Measurements from ENCODE around the gene ULK3. TPM values are rescaled to one million over a fixed set of nuclear protein-coding genes. Genes with fewer than 3 reads are reported as not detected.

ULK3 gene
- total RNA-seq, 2 donors from 2014 or later: 44.6 to 49.0 TPM

DNA sequence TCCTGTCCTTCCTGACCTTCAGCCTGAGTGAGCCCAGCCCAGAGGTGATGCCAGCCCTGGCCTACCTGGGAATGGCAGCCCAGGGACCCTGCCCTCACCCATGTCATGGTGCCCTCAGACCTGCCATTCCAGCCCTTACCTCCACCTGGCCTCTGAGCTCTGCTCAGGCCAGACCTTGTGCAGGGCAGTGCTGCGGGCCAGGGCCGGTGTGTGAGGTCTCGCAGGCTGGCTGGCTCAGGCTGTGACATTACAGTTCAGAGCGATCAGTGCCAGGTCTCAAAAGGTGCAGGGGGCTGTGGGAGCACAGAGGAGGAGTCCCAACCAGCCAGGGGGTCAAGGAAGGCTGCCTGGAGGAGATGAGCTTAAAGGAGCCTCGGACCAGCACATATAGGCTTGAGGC is 22.9 kb downstream of the ULK3 start:
- no peak for ATAC-seq

DNA sequence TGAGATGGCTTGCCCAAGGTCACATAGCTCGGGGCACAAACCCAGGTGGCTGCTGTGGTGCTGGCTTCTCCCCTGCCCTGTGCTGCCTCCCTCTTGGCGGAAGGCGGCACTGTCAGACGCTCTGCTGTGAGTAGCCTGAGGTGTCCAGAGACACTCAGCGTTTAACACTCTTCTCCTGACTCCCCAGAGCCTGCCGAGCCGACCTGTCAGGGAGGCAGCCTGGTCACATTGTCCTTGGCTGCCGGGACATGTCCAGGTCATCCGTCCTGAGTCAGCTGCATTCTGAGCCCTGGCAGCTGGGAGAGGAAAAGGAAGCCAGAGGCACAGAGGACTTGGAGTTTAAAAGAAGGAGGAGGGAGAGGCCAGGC is 25.6 kb downstream of the ULK3 start:
- H3K36me3 Mint-ChIP-seq (ENCODE audit: low read depth): no peaks in the 10 kb centered on the region
- H3K9me3 ChIP-seq (ENCODE audit: control insufficient read depth, low read length, poor library complexity, severe bottlenecking): no peaks in the 10 kb centered on the region
- peaks cover 8% of the 10 kb centered on the region for H3K4me1 Mint-ChIP-seq
- DNase-seq (no peak), ATAC-seq (no peak)
- no peak overlapping the region for H3K4me3 Mint-ChIP-seq
- H3K27ac Mint-ChIP-seq: peak overlapping the region; percentile 45
- no peaks in the 10 kb centered on the region for H3K27me3 Mint-ChIP-seq

More for the DNA sequence above, 22.9 kb downstream of the ULK3 start:
- H3K9me3 ChIP-seq (ENCODE audit: control insufficient read depth, low read length, poor library complexity, severe bottlenecking): no peaks in the 10 kb centered on the region
- Mint-ChIP-seq H3K27me3 (peaks cover 8% of the 10 kb centered on the region), H3K4me1 (peaks cover 8% of the 10 kb centered on the region), H3K27ac (no peak overlapping the region), H3K36me3 (ENCODE audit: low read depth) (peaks cover 4% of the 10 kb centered on the region), H3K4me3 (no peak overlapping the region)
- no peak for DNase-seq

DNA sequence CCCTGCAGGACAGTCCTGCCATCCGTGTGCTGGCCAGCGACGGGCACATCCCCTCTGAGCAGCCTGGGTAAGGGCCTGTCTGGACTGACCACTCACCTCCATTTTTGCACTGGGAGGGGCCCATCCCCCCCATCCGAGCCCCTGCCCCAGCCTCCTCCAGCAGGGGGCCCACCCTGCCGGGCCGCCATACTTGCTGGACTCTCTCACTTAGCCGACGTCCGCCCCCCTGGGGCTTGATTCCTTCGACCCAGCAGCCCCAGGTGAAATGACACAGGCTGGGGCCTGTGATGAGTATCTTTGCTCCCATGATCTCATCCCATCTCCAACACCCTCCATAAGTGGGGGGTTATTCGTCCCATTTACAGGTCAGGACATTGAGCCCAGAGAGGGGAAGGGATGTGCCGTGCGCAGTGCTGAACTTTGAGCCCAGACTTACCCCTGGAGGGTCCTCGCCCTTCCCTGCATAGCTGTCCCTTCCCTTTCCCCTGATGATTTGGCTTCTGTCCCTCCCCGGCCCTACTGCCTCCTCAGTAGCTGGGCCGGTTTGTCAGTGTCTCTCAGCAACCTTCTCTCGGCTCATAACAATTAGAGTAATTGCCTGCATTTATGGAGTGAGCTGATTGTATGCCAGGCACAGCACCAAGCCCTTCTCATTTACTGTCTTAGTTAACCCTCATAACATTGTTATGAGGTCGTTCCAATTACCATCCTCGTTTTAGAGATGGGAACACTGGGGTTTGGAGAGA is 26.2 kb downstream of the ULK3 start:
- DNase-seq (no peak), ATAC-seq (no peak)
- Mint-ChIP-seq H3K4me3 (no peak overlapping the region), H3K27ac (no peak overlapping the region), H3K36me3 (ENCODE audit: low read depth) (no peaks in the 10 kb centered on the region), H3K27me3 (no peaks in the 10 kb centered on the region), H3K4me1 (peaks cover 8% of the 10 kb centered on the region)
- H3K9me3 ChIP-seq (ENCODE audit: control insufficient read depth, low read length, poor library complexity, severe bottlenecking): no peaks in the 10 kb centered on the region

DNA sequence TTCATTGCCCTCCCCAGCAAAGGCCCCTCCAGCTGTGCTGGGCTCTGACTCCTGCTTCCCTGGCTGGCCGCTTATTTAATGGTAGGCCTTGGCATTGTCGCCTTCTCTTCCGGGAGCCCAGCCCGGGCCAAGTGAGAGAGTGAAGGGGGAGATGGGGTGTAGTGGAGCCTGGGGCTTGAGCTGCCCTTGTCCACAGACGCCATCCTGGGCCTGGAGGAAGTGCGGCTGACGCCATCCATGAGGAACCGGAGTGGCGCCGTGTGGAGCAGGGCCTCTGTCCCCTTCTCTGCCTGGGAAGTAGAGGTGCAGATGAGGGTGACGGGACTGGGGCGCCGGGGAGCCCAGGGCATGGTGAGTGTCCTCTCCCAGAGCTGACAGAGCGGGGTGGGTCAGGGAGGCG is 27.0 kb downstream of the ULK3 start:
- no peaks in the 10 kb centered on the region for H3K36me3 Mint-ChIP-seq (ENCODE audit: low read depth)

DNA sequence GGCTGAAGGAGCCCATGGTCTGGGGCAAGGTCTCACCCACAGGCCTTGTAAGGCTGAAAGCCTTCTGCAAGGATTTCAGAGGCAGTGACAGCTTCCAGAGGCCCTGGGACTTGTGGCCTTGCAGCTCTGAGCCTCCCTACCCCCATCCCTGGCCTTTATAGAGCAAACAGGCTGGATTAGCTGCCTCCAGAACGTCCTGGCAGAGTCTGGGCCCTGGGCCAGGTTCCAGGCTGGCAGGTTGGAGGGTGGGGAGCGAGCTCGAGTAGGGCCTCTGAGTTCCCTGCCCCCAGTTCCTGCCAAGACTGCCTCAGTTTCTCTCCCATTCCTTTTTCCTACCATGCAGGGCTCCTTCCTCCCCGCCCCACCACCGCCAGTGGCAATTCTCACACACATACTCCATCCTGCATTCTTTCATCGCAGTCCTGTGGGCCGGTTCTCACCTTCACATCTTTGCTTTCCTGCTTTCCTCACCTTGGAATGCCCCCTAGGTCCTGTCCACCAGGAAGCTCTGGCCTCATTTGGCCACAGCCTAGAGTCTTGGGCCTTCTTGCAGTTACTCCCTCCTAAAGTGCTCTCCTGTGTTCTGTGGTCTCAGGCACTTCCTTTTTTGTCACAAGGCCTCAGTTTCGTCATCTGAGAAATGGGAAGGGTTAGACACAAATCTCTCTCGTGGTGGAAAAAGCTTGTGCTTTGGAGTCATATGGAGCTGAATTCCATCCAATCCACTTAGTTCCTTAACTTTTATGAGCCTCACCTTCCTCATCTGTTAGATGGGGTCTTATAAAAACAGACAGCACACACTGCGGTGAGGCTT is 27.6 kb downstream of the ULK3 start:
- no peaks in the 10 kb centered on the region for H3K9me3 ChIP-seq (ENCODE audit: control insufficient read depth, low read length, poor library complexity, severe bottlenecking)
- Mint-ChIP-seq H3K4me3 (no peak overlapping the region), H3K27ac (no peak overlapping the region), H3K4me1 (peaks cover 8% of the 10 kb centered on the region), H3K27me3 (no peaks in the 10 kb centered on the region), H3K36me3 (ENCODE audit: low read depth) (no peaks in the 10 kb centered on the region)
- DNase-seq (no peak), ATAC-seq (no peak)

More for the DNA sequence above, 27.0 kb downstream of the ULK3 start:
- DNase-seq (no peak), ATAC-seq (no peak)
- Mint-ChIP-seq H3K4me1 (peaks cover 8% of the 10 kb centered on the region), H3K27ac (no peak overlapping the region), H3K27me3 (no peaks in the 10 kb centered on the region), H3K4me3 (no peak overlapping the region)
- no peaks in the 10 kb centered on the region for H3K9me3 ChIP-seq (ENCODE audit: control insufficient read depth, low read length, poor library complexity, severe bottlenecking)

DNA sequence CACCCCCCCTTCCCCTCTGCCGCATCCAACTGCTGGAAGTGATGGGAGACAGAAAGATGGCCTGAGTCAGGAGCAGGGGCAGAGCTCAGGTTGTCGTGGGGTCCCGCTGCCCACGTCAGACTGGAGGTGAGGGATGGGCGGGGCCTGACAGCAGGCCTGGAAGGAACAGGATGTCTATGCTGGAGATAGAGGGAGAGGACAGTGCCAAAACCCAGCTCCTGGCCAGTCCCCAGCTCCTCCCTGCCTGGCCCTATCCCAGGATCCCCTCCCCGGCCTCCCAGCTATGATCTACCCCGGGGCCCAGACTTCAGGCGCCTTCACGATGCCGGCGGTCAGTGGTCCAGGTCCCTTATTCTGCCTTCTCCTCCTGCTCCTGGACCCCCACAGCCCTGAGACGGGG is 30.4 kb downstream of the ULK3 start, which contains the start of gene LMAN1L:
LMAN1L (plus strand) TSS at position 303 of the 400 bp plus-strand sequence; CDS start at position 323, 20 bp downstream.
- Mint-ChIP-seq H3K4me1 (peaks cover 21% of the 10 kb centered on the region), H3K27me3 (no peaks in the 10 kb centered on the region), H3K27ac (peak within 1 kb of the TSS; percentile 47), H3K36me3 (ENCODE audit: low read depth) (no peaks in the 10 kb centered on the region), H3K4me3 (no peak within 1 kb of the TSS)
- H3K9me3 ChIP-seq (ENCODE audit: control insufficient read depth, low read length, poor library complexity, severe bottlenecking): no peaks in the 10 kb centered on the region
- ATAC-seq (no peak), DNase-seq (no peak)

DNA sequence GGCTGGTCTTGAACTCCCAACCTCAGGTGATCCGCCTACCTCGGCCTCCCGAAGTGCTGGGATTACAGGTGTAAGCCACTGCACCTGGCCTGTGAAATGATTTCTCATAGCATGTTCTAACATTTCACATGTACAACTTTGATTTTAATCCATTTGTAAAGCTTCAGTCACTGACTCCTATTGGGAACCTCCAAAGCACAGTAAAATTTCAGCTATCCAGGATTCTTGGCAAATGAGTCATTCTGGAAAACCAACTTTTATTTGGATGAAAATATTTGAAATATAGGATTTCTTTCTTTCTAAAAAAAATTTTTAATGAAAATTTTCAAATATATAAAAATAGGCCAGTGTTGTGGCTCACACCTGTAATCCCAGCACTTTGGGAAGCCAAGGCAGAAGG is 33.0 kb downstream of the ULK3 start:
- no peaks in the 10 kb centered on the region for H3K9me3 ChIP-seq (ENCODE audit: control insufficient read depth, low read length, poor library complexity, severe bottlenecking)
- Mint-ChIP-seq H3K27ac (no peak overlapping the region), H3K4me3 (no peak overlapping the region), H3K4me1 (peaks cover 30% of the 10 kb centered on the region), H3K27me3 (no peaks in the 10 kb centered on the region), H3K36me3 (ENCODE audit: low read depth) (no peaks in the 10 kb centered on the region)
- no peak for ATAC-seq
- DNase-seq: no peak

DNA sequence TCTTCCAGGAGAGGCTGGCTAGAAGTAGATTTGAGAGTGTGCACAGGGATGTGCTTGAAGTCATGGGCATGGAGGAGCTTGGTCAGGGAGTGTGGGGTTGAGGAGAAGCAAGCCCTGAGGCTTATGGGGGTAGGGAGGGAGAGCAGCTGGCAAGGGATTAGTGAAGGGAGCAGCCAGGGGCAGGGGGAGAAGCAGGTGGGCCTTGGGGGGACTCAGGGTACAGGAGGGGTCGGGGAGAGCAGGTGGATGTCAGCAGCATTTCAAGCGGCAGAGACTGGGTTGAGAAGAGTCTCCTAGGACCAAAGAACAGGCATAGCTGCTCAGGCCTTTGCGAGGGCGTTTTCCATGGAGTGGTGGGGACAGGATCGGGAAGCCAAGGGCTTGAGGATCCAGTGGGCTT is 33.7 kb downstream of the ULK3 start:
- Mint-ChIP-seq H3K36me3 (ENCODE audit: low read depth) (peaks cover under 1% of the 10 kb centered on the region), H3K27me3 (no peaks in the 10 kb centered on the region), H3K4me1 (peaks cover 34% of the 10 kb centered on the region), H3K27ac (peak overlapping the region; percentile 83), H3K4me3 (peak overlapping the region; percentile 56)
- DNase-seq (no peak), ATAC-seq (no peak)
- no peaks in the 10 kb centered on the region for H3K9me3 ChIP-seq (ENCODE audit: control insufficient read depth, low read length, poor library complexity, severe bottlenecking)

DNA sequence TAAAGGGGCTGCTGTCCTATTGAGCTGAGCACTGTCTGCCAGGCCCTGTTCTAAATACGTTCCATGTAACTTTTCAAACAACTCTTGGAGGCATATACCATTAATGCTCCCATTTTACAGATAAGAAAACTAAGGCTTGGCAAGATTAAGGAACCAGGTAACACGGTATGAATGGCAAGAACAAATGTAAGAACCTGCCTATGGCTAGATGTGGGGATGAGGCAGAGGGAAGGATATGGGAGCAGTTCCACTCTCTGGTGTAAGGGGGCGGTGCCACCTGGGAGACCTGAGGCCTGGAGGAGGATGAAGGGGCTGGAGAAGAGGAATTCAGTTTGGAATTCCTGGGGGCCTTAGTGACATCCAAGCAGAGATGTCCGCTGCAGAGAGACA is 34.1 kb downstream of the ULK3 start:
- no peaks in the 10 kb centered on the region for H3K9me3 ChIP-seq (ENCODE audit: control insufficient read depth, low read length, poor library complexity, severe bottlenecking)
- Mint-ChIP-seq H3K4me1 (peaks cover 38% of the 10 kb centered on the region), H3K36me3 (ENCODE audit: low read depth) (peaks cover 5% of the 10 kb centered on the region), H3K27me3 (no peaks in the 10 kb centered on the region), H3K27ac (peak overlapping the region; percentile 83), H3K4me3 (no peak overlapping the region)
- no peak for ATAC-seq
- DNase-seq: no peak

DNA sequence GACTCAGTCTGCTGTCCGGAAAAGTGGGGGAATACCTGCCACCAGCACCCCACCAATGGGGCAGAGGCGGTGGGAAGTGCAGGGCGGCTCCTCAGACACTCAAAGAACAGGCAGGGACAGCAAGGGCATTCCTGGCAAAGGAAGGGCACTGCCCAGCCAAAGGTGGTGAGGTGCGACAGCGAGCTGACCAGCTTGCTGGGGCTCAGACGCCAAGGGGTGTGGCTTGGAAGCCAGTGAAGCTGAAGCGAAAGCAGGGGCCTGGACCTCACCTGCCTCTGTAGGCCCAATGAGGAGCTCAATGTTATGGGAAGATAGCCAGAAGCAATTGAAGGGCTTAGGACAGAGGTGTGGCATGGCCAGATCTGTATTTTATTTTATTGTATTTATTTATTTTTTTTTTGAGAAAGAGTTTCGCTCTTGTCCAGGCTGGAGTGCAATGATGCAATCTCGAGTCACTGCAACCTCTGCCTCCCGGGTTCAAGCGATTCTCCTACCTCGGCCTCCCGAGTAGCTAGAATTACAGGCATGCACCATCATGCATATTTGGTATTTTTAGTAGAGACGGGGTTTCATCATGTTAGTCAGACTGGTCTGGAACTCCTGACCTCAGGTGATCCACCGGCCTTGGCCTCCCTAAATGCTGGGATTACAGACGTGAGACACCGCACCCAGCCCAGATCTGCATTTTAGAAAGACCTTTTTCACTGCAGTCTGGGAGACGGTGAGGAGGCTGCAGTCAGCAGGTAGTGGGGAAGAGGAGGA is 34.7 kb downstream of the ULK3 start:
- DNase-seq: no peak
- H3K9me3 ChIP-seq (ENCODE audit: control insufficient read depth, low read length, poor library complexity, severe bottlenecking): no peaks in the 10 kb centered on the region
- Mint-ChIP-seq H3K36me3 (ENCODE audit: low read depth) (peaks cover 5% of the 10 kb centered on the region), H3K27me3 (no peaks in the 10 kb centered on the region), H3K27ac (peak overlapping the region; percentile 83), H3K4me1 (peaks cover 35% of the 10 kb centered on the region), H3K4me3 (peak overlapping the region; percentile 28)
- no peak for ATAC-seq

DNA sequence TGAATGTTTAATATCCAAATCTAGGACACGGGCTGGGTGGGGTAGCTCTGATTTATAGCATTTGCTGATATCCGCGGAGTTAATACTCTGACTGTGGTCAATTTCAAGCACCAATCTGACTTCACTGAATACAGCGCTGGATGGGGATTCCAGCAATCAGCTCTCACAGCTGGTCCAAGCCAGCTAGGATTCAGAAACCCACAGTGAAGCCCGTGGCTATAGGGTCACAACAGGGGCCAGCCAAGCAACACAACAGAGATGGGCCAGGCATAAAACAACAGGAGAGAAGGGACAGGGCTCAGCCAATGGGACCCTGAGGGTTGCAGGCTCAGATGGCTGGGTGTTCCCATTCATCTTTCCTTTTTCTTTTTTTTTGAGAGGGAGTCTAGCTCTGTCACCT is 35.7 kb downstream of the ULK3 start:
- ATAC-seq: no peak

DNA sequence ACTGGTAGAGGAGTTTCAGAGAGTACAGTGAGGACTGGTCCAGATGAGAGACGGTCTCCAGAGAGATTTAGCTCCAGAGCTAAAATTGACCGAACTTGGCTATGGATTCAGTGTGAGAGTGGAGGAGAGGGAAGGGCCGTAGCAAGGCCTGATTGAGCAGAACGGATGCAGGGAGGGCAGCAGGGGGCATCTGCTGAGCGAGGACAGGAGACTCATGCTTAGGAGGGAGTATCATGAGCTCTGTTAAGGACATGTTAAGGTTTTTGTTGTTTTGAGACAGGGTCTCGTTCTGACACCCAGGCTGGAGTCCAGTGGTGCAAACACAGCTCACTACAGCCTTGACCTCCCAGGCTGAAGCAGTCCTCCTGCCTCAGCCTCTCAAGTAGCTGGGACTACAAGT is 38.0 kb downstream of the ULK3 start:
- H3K4me3 Mint-ChIP-seq: no peak overlapping the region
- ATAC-seq (no peak), DNase-seq (no peak)
- peaks cover 38% of the 10 kb centered on the region for H3K4me1 Mint-ChIP-seq
- H3K36me3 Mint-ChIP-seq (ENCODE audit: low read depth): peaks cover 5% of the 10 kb centered on the region
- H3K27ac Mint-ChIP-seq: peak overlapping the region; percentile 77
- no peaks in the 10 kb centered on the region for H3K27me3 Mint-ChIP-seq
- H3K9me3 ChIP-seq (ENCODE audit: control insufficient read depth, low read length, poor library complexity, severe bottlenecking): no peaks in the 10 kb centered on the region

More for the DNA sequence above, 35.7 kb downstream of the ULK3 start:
- peaks cover 5% of the 10 kb centered on the region for H3K36me3 Mint-ChIP-seq (ENCODE audit: low read depth)
- no peaks in the 10 kb centered on the region for H3K27me3 Mint-ChIP-seq
- peaks cover 34% of the 10 kb centered on the region for H3K4me1 Mint-ChIP-seq
- H3K27ac Mint-ChIP-seq: peak overlapping the region; percentile 83
- DNase-seq: no peak
- no peaks in the 10 kb centered on the region for H3K9me3 ChIP-seq (ENCODE audit: control insufficient read depth, low read length, poor library complexity, severe bottlenecking)
- H3K4me3 Mint-ChIP-seq: peak overlapping the region; percentile 31

DNA sequence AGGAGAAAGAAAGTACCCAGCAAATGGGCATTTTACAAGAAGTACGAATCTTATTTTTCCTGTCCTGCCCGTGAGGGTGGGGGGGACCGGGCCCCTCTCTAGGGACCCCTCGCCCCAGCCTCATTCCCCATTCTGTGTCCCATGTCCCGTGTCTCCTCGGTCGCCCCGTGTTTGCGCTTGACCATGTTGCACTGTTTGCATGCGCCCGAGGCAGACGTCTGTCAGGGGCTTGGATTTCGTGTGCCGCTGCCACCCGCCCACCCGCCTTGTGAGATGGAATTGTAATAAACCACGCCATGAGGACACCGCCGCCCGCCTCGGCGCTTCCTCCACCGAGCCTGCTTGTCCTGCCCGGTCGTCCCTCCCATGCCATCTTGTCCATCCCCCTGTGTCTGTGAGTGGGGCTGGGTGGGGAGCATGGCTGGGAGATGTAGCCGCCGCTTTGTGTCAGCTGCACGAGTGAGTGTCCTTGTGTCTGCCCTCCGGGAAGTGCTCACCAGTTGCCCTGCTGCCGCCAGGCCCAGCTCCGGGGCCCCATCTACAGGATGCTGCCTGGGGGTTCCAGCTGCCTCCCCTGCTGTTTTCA is 40.0 kb downstream of the ULK3 start:
- H3K36me3 Mint-ChIP-seq (ENCODE audit: low read depth): peaks cover 5% of the 10 kb centered on the region
- no peak for DNase-seq
- no peak for ATAC-seq
- H3K4me3 Mint-ChIP-seq: no peak overlapping the region
- no peaks in the 10 kb centered on the region for H3K27me3 Mint-ChIP-seq
- H3K9me3 ChIP-seq (ENCODE audit: control insufficient read depth, low read length, poor library complexity, severe bottlenecking): no peaks in the 10 kb centered on the region
- peaks cover 33% of the 10 kb centered on the region for H3K4me1 Mint-ChIP-seq
- no peak overlapping the region for H3K27ac Mint-ChIP-seq
